Panc1 (cell line): ENCODE data around the gene PLA2G10. TPM values are rescaled to one million over a fixed set of nuclear protein-coding genes. Genes with fewer than 3 reads are reported as not detected.
"Not testable (repeated sequence)": the region's sequence is repeated elsewhere in the genome, so short reads cannot be mapped to it uniquely, and the experiment has no call there.

Source experiments
- ATAC-seq: fragments of 200-7000 bp; cut with Tn5 transposase; 2 replicates; pipeline ENCODE4 v1.9.1; 2020; ENCODE audit warnings: mild to moderate bottlenecking, moderate library complexity
- BruUV-seq: library from RNA; stranded (reverse); fragments of 400-500 nt; replicated peaks from 2 replicates; lab custom pipeline; 2021; lab: Mats Ljungman, UMichigan
- CTCF ChIA-PET: fragments of 300-600 bp; sonication (Branson Sonifier 250); formaldehyde crosslinking; loops from one replicate; lab custom pipeline; 2022; ENCODE audit warnings: antibody characterized with exemption; lab: Charles Lee
- POLR2A ChIA-PET: fragments of 300-600 bp; sonication (Branson Sonifier 250); formaldehyde crosslinking; loops from one replicate; lab custom pipeline; 2022; ENCODE audit warnings: antibody characterized with exemption; lab: Charles Lee
- DNase-seq: peaks from one replicate; pipeline ENCODE4 v3.0.0-alpha.2; 2010; ENCODE audit warnings: low read depth, low spot score
- H3K27ac ChIP-seq: 2 replicates; pipeline ENCODE4 v1.5.1; 2011; ENCODE audit warnings: mild to moderate bottlenecking, low read length, inconsistent platforms
- H3K27me3 ChIP-seq: fragments of 200-500 bp; sonication (Bioruptor generic); 2 replicates; pipeline ENCODE4 v1.6.0; 2014; ENCODE audit warnings: low read length, inconsistent platforms; ENCODE audit not compliant: control insufficient read depth, insufficient read depth
- H3K36me3 ChIP-seq: fragments of 200-500 bp; sonication (Bioruptor generic); 2 replicates; pipeline ENCODE4 v1.5.1; 2014; ENCODE audit warnings: inconsistent platforms, mild to moderate bottlenecking, low read length, moderate library complexity; ENCODE audit not compliant: control insufficient read depth, insufficient read depth
- H3K4me1 ChIP-seq: 2 replicates; pipeline ENCODE4 v1.5.1; 2011; ENCODE audit warnings: inconsistent platforms, mild to moderate bottlenecking, low read length, moderate library complexity; ENCODE audit not compliant: control insufficient read depth, insufficient read depth
- H3K4me3 ChIP-seq, 2 experiments: 2 replicates each; pipeline ENCODE4 v1.5.1; 2011 to 2012; ENCODE audit warnings: low read depth in 2 of 2, low read length in 2 of 2, mild to moderate bottlenecking in 2 of 2, inconsistent platforms in 1 of 2, moderate library complexity in 1 of 2
- H3K9me3 ChIP-seq: fragments of 200-500 bp; sonication (Bioruptor generic); 2 replicates; pipeline ENCODE4 v1.5.1; 2014; ENCODE audit warnings: low read depth, mild to moderate bottlenecking, inconsistent platforms, low read length, moderate library complexity; ENCODE audit not compliant: control insufficient read depth, insufficient read depth
- CTCF ChIP-seq: fragments of 450-650 bp; IDR thresholded peaks from 2 replicates; pipeline ENCODE4 v1.5.1; 2017; ENCODE audit warnings: mild to moderate bottlenecking
- POLR2AphosphoS5 ChIP-seq: IDR thresholded peaks from 2 replicates; pipeline ENCODE4 v1.6.1; 2012; ENCODE audit warnings: mild to moderate bottlenecking, low read depth, low read length, moderate library complexity
- REST ChIP-seq, 2 experiments: IDR thresholded peaks; 2 replicates each; pipeline ENCODE4 v1.6.1; 2011 to 2012; ENCODE audit warnings: low read depth in 2 of 2, control low read depth in 1 of 2, low read length in 1 of 2, mild to moderate bottlenecking in 1 of 2, moderate library complexity in 1 of 2; ENCODE audit not compliant: insufficient read depth in 1 of 2
- SIN3A ChIP-seq: IDR thresholded peaks from 2 replicates; pipeline ENCODE4 v1.6.1; 2012; ENCODE audit warnings: low read depth, mild to moderate bottlenecking, low read length, moderate library complexity, borderline replicate concordance; ENCODE audit not compliant: insufficient read depth
- TCF7L2 ChIP-seq: IDR thresholded peaks from 2 replicates; pipeline ENCODE4 v1.6.1; 2011; ENCODE audit warnings: mild to moderate bottlenecking, low read depth, low read length, inconsistent platforms
- in situ Hi-C: cut with HindIII; loops from 2 replicates; pipeline ENCODE4 v1.10.0; 2016; ENCODE audit warnings: low sequenced_read_pairs, low pct_unique_long_range_greater_than_20kb
- intact Hi-C: fragments of 100-400 bp; cut with micrococcal nuclease; formaldehyde crosslinking; loops from one replicate; pipeline ENCODE4 v1.10.0; 2022; ENCODE audit not compliant: unreplicated experiment
- total RNA-seq: library from RNA; stranded (reverse); gene quantifications from one replicate; pipeline ENCODE4 v1.2.1, GENCODE V29; 2021; ENCODE audit not compliant: unreplicated experiment

PLA2G10 gene
- total RNA-seq, 1 experiment from 2014 or later, result 0.23 TPM

GRCh38 chr16:14702672-14703071, 8.6 kb upstream of the PLA2G10 start:
- in situ Hi-C loops, intact Hi-C loops, H3K27ac ChIP-seq, DNase-seq, POLR2A ChIA-PET, H3K4me1 ChIP-seq, BruUV-seq, CTCF ChIA-PET, H3K36me3 ChIP-seq, H3K9me3 ChIP-seq, H3K4me3 ChIP-seq, H3K27me3 ChIP-seq: not testable (repeated sequence)
- ATAC-seq, result peak; percentile 45

GRCh38 chr16:14701859-14702258, 7.8 kb upstream of the PLA2G10 start:
- H3K4me1 ChIP-seq, intact Hi-C loops, CTCF ChIA-PET, BruUV-seq, DNase-seq, H3K27ac ChIP-seq, H3K9me3 ChIP-seq, H3K27me3 ChIP-seq, H3K36me3 ChIP-seq, in situ Hi-C loops, H3K4me3 ChIP-seq, POLR2A ChIA-PET: not testable (repeated sequence)
- ATAC-seq, result peak; percentile 51

GRCh38 chr16:14685870-14686793, 8.0 kb downstream of the PLA2G10 start:
- H3K9me3 ChIP-seq, ATAC-seq, DNase-seq, H3K4me1 ChIP-seq, POLR2A ChIA-PET, intact Hi-C loops, in situ Hi-C loops, H3K27me3 ChIP-seq, BruUV-seq, H3K4me3 ChIP-seq, CTCF ChIA-PET, H3K27ac ChIP-seq, H3K36me3 ChIP-seq: not testable (repeated sequence)

- intact Hi-C loops (no loop called here), in situ Hi-C loops (no loop called here)
- Histone ChIP-seq H3K9me3 (no peaks in the 10 kb centered on the region), H3K27ac (no peak overlapping the region), H3K4me3 (no peak overlapping the region), H3K4me1 (no peaks in the 10 kb centered on the region), H3K27me3 (no peaks in the 10 kb centered on the region), H3K36me3 (no peaks in the 10 kb centered on the region)
- no peak for ATAC-seq
- DNase-seq, result no peak
- TF ChIP-seq TCF7L2 (no peak), CTCF (no peak), SIN3A (no peak), POLR2AphosphoS5 (no peak), REST (IDR thresholded peaks at IDR 0.05; ENCODE audit: insufficient read depth in 1 of 2, low read depth in 2 of 2, low read length in 1 of 2) (no peak)
- BruUV-seq, result no TSS peak
- ChIA-PET POLR2A (no interaction called here), CTCF (interaction anchor here (0.6 kb wide), 1 partner anchor 89 kb away, joined by 5 read pairs; no protein-coding TSS in a partner anchor)
Measured at GRCh38 chr16:14682121-14682520, 12.0 kb downstream of the PLA2G10 start.
